Endothelial cell of umbilical vein (primary cell): ENCODE data around the gene DSG2. TPM values are rescaled to one million over a fixed set of nuclear protein-coding genes. Genes with fewer than 3 reads are reported as not detected.

ENCODE experiments used
- BruUV-seq: library from RNA; stranded (reverse); fragments of 400-500 nt; replicated peaks from 2 replicates; lab custom pipeline; 2021; lab: Mats Ljungman, UMichigan
- CTCF ChIA-PET: fragments of 300-600, 350-600 bp; sonication (Branson Sonifier 250); formaldehyde crosslinking; loops from one replicate; lab custom pipeline; 2021; ENCODE audit warnings: antibody characterized with exemption, inconsistent platforms; lab: Charles Lee
- POLR2A ChIA-PET: fragments of 300-600, 350-600 bp; sonication (Branson Sonifier 250); formaldehyde crosslinking; loops from one replicate; lab custom pipeline; 2021; ENCODE audit warnings: antibody characterized with exemption, inconsistent platforms; lab: Charles Lee
- DNase-seq: peaks from one replicate; pipeline ENCODE4 v3.0.0-alpha.2; 2011; ENCODE audit warnings: low read depth, low spot score
- FAIRE-seq: peaks from 2 replicates; lab custom pipeline; 2011; peaks lifted over from hg19 to GRCh38; lab: Jason Lieb, UNC
- H2AFZ ChIP-seq: 2 replicates; pipeline ENCODE4 v1.6.0; 2012; ENCODE audit warnings: low read depth, low read length, control low read depth, inconsistent platforms
- H3K27ac ChIP-seq: 2 replicates; pipeline ENCODE4 v1.5.1; 2011; ENCODE audit warnings: low read depth, mild to moderate bottlenecking, control low read depth, low read length, moderate library complexity; ENCODE audit not compliant: insufficient read depth
- H3K27me3 ChIP-seq, 2 experiments: 2 replicates each; pipeline versions ENCODE4 v1.6.0 to v1.6.1; 2011; ENCODE audit warnings: low read length in 2 of 2, mixed read lengths in 1 of 2; ENCODE audit not compliant: control insufficient read depth in 2 of 2, insufficient read depth in 2 of 2
- H3K36me3 ChIP-seq, 2 experiments: 2 replicates in 1 of 2; 3 replicates in 1 of 2; pipeline ENCODE4 v1.5.1; 2011; ENCODE audit warnings: low read length in 2 of 2, mild to moderate bottlenecking in 1 of 2, moderate library complexity in 1 of 2; ENCODE audit not compliant: control insufficient read depth in 2 of 2, insufficient read depth in 2 of 2; ENCODE audit errors: extremely low read depth in 1 of 2
- H3K4me1 ChIP-seq: 3 replicates; pipeline ENCODE4 v1.5.1; 2011; ENCODE audit warnings: mild to moderate bottlenecking, low read length; ENCODE audit not compliant: control insufficient read depth, insufficient read depth; ENCODE audit errors: extremely low read depth
- H3K4me2 ChIP-seq: 2 replicates; pipeline ENCODE4 v1.6.1; 2011; ENCODE audit warnings: low read length, control low read depth, mixed read lengths; ENCODE audit not compliant: insufficient read depth
- H3K4me3 ChIP-seq, 3 experiments: fragments of 200-600 bp in 1 of 3; sonication (generic), shearing (Covaris generic) in 1 of 3; replicated peaks in 1 of 3; 2 replicates each; pipeline ENCODE4 v1.5.1; 2011 to 2016; ENCODE audit warnings: control low read depth in 3 of 3, low read length in 3 of 3, mild to moderate bottlenecking in 2 of 3, inconsistent platforms in 1 of 3, low read depth in 1 of 3, moderate library complexity in 1 of 3; ENCODE audit not compliant: insufficient read depth in 1 of 3
- H3K79me2 ChIP-seq: 2 replicates; pipeline ENCODE4 v1.6.0; 2012; ENCODE audit warnings: low read length, inconsistent platforms; ENCODE audit not compliant: control insufficient read depth, insufficient read depth
- H3K9ac ChIP-seq: replicated peaks from 2 replicates; pipeline ENCODE3; 2011; ENCODE audit warnings: low read length, control low read depth; ENCODE audit not compliant: insufficient read depth; ENCODE audit errors: extremely low read depth
- H3K9me1 ChIP-seq: replicated peaks from 3 replicates; pipeline ENCODE4 v1.6.0; 2011; ENCODE audit warnings: mild to moderate bottlenecking, low read length; ENCODE audit not compliant: control insufficient read depth, insufficient read depth; ENCODE audit errors: extremely low read depth
- H3K9me3 ChIP-seq: replicated peaks from 2 replicates; pipeline ENCODE4 v1.5.1; 2012; ENCODE audit warnings: low read length, inconsistent platforms; ENCODE audit not compliant: control insufficient read depth, insufficient read depth
- H4K20me1 ChIP-seq: replicated peaks from 2 replicates; pipeline ENCODE3; 2011; ENCODE audit warnings: mild to moderate bottlenecking, low read length; ENCODE audit not compliant: control insufficient read depth, insufficient read depth; ENCODE audit errors: extremely low read depth
- CTCF ChIP-seq, 2 donors: IDR thresholded peaks; 1 replicate in 1 of 2; 2 replicates in 1 of 2; pipeline ENCODE4 v1.5.1; 2011; ENCODE audit warnings: low read length in 2 of 2, mild to moderate bottlenecking in 2 of 2, moderate library complexity in 2 of 2, control low read depth in 1 of 2, inconsistent platforms in 1 of 2, low read depth in 1 of 2; ENCODE audit not compliant: insufficient read depth in 1 of 2; ENCODE audit errors: extremely low read depth in 1 of 2
- EZH2 ChIP-seq: IDR thresholded peaks from 2 replicates; pipeline ENCODE4 v1.6.1; 2012; ENCODE audit warnings: borderline replicate concordance, low read depth, mild to moderate bottlenecking, moderate library complexity, low read length, inconsistent platforms; ENCODE audit not compliant: severe bottlenecking
- FOS ChIP-seq: IDR thresholded peaks from 2 replicates; pipeline ENCODE4 v1.6.1; 2011; ENCODE audit warnings: mild to moderate bottlenecking, low read length, moderate library complexity, borderline replicate concordance; ENCODE audit not compliant: insufficient read depth
- GATA2 ChIP-seq: IDR thresholded peaks from 2 replicates; pipeline ENCODE4 v1.7.0; 2011; ENCODE audit warnings: low read depth, mild to moderate bottlenecking, moderate library complexity, mixed read lengths, low read length; ENCODE audit not compliant: insufficient read length, insufficient read depth
- JUN ChIP-seq: IDR thresholded peaks from 2 replicates; pipeline ENCODE4 v1.6.1; 2011; ENCODE audit warnings: borderline replicate concordance, low read depth; ENCODE audit not compliant: insufficient read length, insufficient read depth
- MAX ChIP-seq: IDR thresholded peaks from 2 replicates; pipeline ENCODE4 v1.6.1; 2011; ENCODE audit not compliant: insufficient read depth, insufficient read length
- MYC ChIP-seq: IDR thresholded peaks from one replicate; pipeline ENCODE4 v1.6.1; 2011; ENCODE audit warnings: mild to moderate bottlenecking, low read depth, low read length
- POLR2A ChIP-seq: IDR thresholded peaks from 2 replicates; pipeline ENCODE4 v1.6.1; 2012; ENCODE audit warnings: low read depth, mild to moderate bottlenecking, control low read depth, low read length
- POLR2AphosphoS5 ChIP-seq: IDR thresholded peaks from 2 replicates; pipeline ENCODE4 v1.6.1; 2012; ENCODE audit warnings: low read depth, mild to moderate bottlenecking, control low read depth, low read length, moderate library complexity; ENCODE audit not compliant: insufficient read depth
- dilution Hi-C: fragments of 300-500 bp; cut with MboI; formaldehyde crosslinking; loops from one replicate; pipeline ENCODE4 v1.15.0; 2019; ENCODE audit warnings: low sequenced_read_pairs; ENCODE audit not compliant: extremely low pct_ligation_motif_present
- intact Hi-C: fragments of 100-400 bp; cut with micrococcal nuclease; formaldehyde crosslinking; loops from one replicate; pipeline ENCODE4 v1.10.0; 2022
- polyA plus RNA-seq, 4 experiments: library from polyadenylated mRNA; depleted of rRNA in 3 of 4; stranded (reverse) in 3 of 4; unstranded in 1 of 4; fragments of >200 nt; gene quantifications; 2 replicates each; pipeline versions ENCODE4 v1.2.1 to v1.2.3, GENCODE V29; 2011 to 2012; ENCODE audit warnings: missing spikeins in 1 of 4
- total RNA-seq: library from RNA; stranded (reverse); gene quantifications from 2 replicates; pipeline ENCODE4 v1.2.3, GENCODE V29; 2021

Gene DSG2
- total and polyA plus RNA-seq, 2 donors (not counting 3 experiments of a cell fraction or from before 2014, with no cell fraction given): 0.04 TPM

GRCh38 chr18:31553800-31554199 is 55.8 kb downstream of the DSG2 start:
- Histone ChIP-seq H3K9me3 (no peaks in the 10 kb centered on the region), H3K9ac (no peak overlapping the region), H3K27me3 (no peaks in the 10 kb centered on the region), H3K36me3 (no peaks in the 10 kb centered on the region), H3K79me2 (no peaks in the 10 kb centered on the region), H3K4me3 (no peak overlapping the region), H3K4me2 (no peak overlapping the region), H2AFZ (no peak overlapping the region), H3K4me1 (peaks cover 3% of the 10 kb centered on the region), H4K20me1 (no peaks in the 10 kb centered on the region), H3K9me1 (no peaks in the 10 kb centered on the region), H3K27ac (no peak overlapping the region)
- FAIRE-seq: no peak
- DNase-seq: no peak
- ChIA-PET CTCF (interaction anchor here (5.7 kb wide), 1 partner anchor 171 kb away, joined by 148 read pairs; no protein-coding TSS in a partner anchor), POLR2A (no interaction called here)
- intact Hi-C loops: no loop called here
- no TSS peak for BruUV-seq
- TF ChIP-seq MYC (no peak), GATA2 (no peak), CTCF (IDR thresholded peaks at IDR 0.05; ENCODE audit: extremely low read depth in 1 of 2, insufficient read depth in 1 of 2, low read depth in 1 of 2, low read length in 2 of 2) (peak; percentile 7 to 14)
- dilution Hi-C loops: no loop called here

GRCh38 chr18:31554776-31555175 is 56.8 kb downstream of the DSG2 start:
- Histone ChIP-seq H3K4me1 (peaks cover 3% of the 10 kb centered on the region), H3K9me3 (no peaks in the 10 kb centered on the region), H3K27me3 (no peaks in the 10 kb centered on the region), H3K4me2 (no peak overlapping the region), H3K4me3 (no peak overlapping the region), H4K20me1 (no peaks in the 10 kb centered on the region), H3K36me3 (no peaks in the 10 kb centered on the region), H3K9me1 (no peaks in the 10 kb centered on the region), H3K27ac (no peak overlapping the region), H3K9ac (no peak overlapping the region), H2AFZ (no peak overlapping the region), H3K79me2 (no peaks in the 10 kb centered on the region)
- ChIA-PET CTCF (interaction anchor here (1.1 to 5.7 kb wide), 4 partner anchors 10 to 422 kb away, joined by 3 to 148 read pairs (median 21); no protein-coding TSS in a partner anchor), POLR2A (no interaction called here)
- dilution Hi-C loops: no loop called here
- BruUV-seq: no TSS peak
- intact Hi-C loops: loop anchor here (5.0 kb wide), 1 partner anchor 582 kb away; no protein-coding TSS in a partner anchor
- TF ChIP-seq MAX: no peak
- no peak for TF ChIP-seq JUN
- no peak for TF ChIP-seq MYC
- TF ChIP-seq FOS: no peak
- no peak for TF ChIP-seq EZH2
- TF ChIP-seq POLR2A: no peak
- TF ChIP-seq POLR2AphosphoS5: no peak
- no peak for TF ChIP-seq GATA2
- no peak for TF ChIP-seq CTCF (IDR thresholded peaks at IDR 0.05; ENCODE audit: extremely low read depth in 1 of 2, insufficient read depth in 1 of 2, low read depth in 1 of 2, low read length in 2 of 2)
- DNase-seq (no peak), FAIRE-seq (no peak)
